GM18502 (cell line): Measurements from ENCODE around the gene NEK11.
A peak's percentile ranks its signal among the peaks of the same experiment; 100 is the strongest.
"Not testable (repeated sequence)": the region's sequence is repeated elsewhere in the genome, so short reads cannot be mapped to it uniquely, and the experiment has no call there.

Source experiments
- ATAC-seq: cut with Tn5 transposase; IDR thresholded peaks from one replicate; pipeline ENCODE4 v1.9.1; 2021; ENCODE audit warnings: mild to moderate bottlenecking; ENCODE audit not compliant: unreplicated experiment, poor library complexity

NEK11 gene

DNA sequence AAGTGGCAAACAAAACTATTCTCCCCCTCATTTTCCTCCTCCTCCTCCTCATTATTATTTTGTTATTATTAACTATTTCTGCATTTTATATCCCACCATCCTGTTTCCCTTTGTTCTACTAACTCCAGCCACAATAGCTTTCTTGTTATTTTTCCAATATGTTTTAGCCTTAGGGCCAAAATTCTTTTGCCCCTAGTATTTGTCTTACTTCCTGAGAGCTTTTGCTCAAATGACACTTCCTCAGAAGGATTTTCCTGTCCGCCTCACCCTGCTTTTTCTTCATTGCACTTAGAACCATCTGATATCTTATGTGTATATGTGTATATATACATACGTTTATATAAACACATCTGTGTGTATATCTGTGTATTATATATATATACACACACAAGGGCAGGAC is 322.2 kb downstream of the NEK11 start:
- no peak for ATAC-seq

DNA sequence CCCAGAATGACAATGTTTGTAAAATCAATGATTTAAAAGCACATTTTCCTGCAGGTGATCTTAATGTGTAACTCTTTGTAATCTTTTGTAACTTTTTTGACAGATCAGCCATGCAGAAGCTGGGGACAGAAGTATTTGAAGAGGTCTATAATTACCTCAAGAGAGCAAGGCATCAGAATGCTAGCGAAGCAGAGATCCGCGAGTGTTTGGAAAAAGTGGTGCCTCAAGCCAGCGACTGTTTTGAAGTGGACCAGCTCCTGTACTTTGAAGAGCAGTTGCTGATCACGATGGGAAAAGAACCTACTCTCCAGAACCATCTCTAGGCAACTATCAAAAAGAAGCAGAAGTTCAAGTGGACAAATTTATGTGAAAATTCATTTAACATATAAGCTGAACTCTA is 322.8 kb downstream of the NEK11 start:
- no peak for ATAC-seq

DNA sequence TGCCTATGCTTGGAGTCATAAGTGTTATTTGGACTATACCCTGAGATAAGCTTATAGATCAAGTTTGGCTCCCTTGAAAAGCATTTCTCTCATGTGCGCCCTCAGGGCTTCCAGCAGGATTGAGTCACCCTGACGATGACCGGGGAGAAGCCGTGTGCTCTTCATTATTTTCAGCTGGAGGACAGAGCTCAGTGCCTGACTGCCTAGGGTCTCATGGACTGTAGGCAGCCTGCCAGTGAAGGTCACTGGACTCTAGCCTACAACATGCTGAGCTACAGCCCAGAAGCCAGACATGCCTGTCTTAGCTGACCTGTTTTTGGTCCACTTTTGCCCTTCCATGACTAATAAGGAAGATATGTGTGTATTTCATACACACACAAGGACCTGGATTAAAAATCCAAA is 323.3 kb downstream of the NEK11 start:
- no peak for ATAC-seq

DNA sequence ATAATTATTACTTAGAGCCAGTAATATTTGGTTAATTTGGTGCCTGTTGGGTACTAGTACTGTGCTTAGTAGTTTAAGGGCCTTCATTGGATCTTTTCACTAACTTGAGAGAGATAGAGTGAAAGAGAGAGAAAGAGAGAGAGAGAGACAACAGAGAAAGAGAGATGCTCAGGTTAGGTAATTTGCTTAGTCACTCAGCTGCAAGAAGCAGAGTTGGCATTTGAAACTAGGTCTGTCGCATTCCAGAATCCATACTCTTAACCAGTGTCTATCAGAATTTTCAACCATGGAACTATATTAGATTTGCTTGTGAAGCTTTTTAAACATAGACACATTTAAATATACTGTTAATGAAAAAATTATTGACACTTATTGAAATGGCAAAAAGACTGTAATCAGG is 323.8 kb downstream of the NEK11 start:
- ATAC-seq: no peak

DNA sequence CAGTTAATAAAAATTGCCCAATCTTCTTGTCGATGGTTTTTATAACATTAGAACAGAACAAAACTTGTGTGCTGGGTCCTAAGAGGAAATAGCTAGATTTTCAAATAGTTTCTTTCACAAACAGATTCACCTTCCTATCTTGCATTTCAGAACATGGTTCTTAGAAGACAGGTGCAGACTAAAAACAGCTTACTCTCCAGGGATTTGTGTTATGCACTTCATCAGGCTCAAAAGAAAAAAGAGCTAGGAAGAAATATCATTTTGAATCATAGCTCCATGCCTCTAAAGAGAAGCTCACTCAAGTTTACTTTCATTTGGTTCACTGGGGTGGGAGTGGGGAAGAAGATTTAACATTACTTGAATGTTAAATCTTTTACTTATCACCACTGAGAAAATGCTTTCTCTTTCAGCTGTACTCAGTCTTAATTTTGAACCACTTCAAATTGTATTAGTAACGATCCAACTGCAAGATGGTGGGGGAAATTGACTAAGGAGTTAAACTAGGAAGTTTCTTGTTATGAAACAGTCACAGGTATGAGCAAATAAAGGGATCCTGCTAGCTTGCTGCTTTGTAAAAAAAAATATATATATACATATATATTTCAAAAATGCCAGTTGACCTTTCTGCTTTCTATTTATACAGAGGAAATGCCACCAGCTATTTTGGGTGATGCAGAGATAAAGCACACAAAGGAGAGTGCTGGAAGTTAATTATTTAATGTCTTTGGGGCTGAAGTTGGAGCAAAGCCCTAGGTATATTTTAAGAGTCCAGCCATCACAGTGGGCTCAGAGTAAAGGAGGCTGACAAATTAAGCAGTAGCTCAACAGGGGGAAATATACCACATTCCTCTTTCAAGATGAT is 326.6 kb downstream of the NEK11 start:
- ATAC-seq: no peak

DNA sequence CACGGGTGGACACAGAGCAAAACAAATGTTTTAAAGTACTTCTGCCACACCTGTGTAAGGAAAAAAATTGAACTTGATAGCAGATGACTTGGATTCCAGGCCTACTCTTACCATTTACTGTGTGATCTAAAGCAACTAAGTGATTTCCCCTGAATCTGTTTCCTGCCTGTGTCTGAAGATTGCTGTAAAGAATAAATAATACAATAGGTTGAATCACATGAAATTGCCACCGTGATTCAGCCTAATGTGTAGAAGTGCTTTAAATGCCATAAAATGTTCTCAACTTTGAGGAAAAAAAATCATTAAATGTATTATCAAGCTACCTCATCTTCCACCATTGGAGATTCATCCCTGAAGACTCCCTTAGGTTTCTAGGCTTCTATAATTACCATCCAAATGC is 327.3 kb downstream of the NEK11 start:
- no peak for ATAC-seq

DNA sequence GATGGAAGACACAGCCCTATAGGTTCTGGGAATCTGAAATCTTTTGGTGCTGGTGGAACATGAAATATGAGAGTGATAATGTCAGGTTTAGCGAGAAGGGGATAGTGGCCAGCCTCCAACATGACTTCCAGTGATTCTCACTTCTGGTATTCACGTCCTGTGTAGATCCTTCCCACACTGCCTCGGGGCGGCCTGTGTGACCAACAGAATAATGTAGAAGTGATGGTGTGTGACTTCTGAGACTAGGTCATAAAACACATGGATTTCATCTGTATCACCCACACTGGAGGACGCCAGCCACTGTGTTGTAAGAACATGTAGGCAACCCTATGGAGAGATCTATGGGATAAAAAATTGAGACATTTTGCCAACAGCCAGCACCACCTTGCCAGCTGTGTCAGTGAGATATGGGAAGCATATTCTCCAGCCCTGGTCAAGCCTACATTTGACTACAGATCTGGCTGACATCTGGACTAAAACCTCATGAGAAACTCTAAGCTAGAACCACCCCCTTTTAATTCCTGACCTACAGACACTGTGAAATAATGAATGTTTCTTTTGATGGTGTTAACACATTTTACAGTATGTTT is 329.4 kb downstream of the NEK11 start:
- no peak for ATAC-seq

DNA sequence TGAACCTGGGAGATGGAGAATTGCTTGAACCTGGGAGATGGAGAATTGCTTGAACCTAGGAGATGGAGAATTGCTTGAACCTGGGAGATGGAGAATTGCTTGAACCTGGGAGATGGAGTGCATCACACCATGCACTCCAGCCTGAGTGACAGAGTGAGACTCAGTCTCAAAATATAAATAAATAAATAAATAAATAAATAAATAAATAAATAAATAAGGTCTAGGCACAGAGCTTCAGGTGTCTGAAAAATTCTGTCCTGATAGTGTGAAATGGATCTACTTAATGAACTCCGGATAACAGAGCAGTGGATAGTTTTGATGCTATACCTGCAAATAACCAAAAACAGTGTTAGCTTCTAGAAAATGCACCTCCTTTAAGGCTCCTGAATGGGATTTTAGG is 330.6 kb downstream of the NEK11 start:
- ATAC-seq: no peak

DNA sequence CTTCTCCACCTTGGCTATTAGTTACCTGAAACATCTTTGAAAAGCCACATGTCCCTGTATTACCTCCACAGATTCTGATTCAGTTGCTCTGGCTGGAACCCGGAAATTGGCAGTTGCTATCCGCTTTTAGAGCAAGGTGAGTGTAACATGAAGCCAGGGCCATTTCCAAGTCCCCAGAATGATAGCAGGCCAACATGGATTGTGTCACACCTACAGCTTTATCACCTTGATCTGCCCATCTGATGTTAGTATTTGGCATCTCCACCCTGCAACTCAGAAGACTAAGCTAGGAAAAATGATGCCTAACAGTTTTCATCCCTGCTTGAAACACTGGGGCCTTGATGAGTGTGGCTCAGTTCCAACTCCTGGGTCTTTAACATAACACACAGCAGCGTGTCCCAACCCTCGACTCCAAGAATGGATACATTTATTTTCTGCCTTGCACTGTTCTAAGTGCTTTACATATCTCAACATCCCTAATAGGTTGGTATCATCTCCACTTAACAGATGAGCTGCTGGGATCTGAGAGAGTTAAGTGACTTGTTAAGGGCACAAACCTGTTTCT is 333.6 kb downstream of the NEK11 start:
- ATAC-seq: no peak

DNA sequence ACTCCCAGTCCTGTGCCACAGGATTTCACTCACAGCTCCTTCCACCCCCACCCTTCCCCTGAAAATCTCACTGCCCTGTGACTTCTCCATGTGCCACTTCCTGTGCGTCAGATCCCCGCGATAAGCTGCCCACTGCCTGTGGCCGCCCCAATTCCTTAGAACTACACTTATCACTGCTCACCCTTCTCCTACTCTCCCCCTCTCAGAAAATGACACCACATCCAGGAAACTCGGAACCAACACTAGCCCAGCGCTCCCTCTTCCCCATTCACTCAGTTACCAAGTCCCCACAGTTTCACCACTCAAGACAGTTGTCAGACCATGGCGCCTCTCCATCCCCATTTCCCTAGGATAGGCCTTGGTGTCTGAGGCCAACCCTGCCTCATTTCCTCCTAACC is 334.4 kb downstream of the NEK11 start:
- ATAC-seq: not testable (repeated sequence)

DNA sequence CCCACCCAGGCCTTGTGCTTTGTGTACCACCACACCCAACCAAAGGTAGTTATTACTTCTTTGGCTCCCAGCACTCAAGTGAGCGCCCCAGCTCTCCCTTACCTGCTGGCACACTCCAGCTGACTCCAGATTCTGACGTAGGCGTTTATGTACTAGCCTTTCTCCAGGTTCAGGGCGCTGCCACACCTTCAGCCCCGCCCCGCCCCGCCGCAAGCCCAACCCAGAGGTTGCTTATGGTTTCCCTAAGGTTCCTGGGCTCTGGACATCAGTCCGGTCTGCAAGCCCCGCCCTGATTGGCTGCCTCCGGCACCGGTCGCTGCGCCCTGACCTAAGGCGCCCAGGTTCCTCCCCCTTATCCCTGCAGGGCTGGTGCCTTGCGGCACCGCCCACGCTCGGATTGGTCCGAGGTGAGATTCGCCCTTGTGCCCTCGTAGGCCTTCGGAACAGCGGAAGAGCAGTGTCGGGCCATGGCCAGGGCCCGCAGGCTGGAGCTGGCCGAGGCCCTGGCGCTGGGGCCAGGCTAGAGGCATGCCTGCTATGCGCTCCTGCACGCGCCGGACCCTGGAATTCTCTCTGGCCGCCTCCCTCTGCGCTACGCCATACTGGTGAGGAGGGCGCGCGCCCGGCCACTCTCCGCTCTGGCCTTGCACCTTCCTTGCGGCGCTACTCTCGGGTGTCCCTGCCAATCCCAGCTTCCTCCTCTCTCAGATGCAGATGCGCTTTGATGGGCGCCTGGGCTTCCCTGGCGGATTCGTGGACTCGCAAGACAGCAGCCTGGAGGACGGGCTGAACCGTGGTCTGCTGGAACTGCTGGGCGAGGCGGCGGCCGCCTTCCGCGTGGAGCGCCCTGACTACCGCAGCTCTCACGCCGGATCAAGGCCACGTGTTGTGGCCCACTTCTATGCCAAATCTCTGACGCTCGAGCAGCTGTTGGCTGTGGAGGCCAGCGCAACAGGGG is 335.1 kb downstream of the NEK11 start:
- ATAC-seq: peak; percentile 97

DNA sequence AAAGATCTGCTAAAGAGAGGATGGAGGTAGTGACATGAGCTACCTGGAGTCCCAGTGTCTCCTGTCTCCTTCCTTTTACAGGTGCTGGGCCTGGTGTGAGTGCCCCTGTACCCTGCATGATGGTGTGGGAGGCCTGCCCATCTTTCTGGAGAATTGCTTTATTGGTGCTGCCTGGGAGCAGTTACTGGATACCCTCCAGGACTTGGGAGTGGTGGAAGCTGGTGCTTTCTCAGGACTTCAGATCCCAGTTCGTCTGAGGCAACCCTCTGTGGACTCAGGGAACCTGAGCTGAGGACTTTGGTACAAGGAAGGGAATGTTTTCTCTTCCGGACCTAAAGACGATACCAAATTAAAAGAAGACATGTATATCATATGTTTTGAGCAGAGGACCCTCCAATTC is 336.6 kb downstream of the NEK11 start:
- ATAC-seq: no peak

DNA sequence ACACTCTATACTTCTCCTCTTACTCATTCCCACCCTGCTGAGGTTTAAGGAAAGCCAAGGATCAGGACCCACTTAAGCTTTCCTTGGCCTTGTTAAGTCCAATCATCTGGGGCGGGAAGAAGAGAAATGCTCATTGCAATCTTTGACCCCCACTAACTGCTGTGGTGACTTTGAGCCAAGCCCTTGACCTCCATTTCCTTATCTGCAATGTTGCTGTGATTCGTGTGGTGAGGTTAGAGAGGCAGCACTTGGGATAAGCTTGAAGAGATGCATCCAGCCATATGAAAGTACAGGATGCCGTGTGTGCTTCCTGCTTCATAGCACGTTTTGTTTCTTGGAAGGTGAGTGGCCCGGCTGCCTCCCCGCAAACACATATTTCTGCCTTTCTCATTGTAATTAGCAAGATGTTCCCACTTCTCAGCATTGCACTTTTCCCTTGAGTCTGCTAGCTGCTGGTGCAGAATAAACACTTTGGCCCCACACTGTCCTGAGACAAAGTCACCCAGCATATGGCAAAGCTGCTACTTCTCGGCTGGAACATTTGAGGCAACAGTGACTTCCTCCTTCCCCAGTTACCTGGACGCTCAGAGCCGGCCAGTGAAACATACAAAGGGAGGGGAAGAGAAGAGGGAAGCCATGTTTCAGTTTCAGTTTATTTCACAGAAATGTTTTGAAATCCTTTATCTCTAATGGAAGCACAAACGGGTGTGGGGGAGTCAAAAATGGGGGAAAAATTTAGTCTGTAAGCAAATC is 344.4 kb downstream of the NEK11 start:
- ATAC-seq: no peak

DNA sequence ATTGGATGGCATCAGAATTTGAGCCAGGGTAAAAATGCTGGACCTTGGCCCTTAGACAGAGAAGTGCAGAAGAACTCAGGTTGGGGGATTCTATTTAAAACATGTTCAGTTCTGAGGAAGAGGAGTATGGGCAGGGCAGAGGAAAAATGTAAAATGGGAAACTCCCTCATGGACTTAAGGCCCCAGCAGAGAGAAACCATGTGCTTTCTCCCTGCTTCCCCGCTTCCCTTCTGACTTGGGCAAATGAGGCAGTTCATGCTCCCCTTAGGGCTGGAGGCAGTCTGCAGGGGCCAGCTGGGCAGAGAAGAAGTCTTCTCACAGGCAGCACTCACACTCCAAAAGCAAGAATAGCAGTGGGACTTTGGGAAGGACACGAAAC is 345.0 kb downstream of the NEK11 start:
- ATAC-seq: no peak

DNA sequence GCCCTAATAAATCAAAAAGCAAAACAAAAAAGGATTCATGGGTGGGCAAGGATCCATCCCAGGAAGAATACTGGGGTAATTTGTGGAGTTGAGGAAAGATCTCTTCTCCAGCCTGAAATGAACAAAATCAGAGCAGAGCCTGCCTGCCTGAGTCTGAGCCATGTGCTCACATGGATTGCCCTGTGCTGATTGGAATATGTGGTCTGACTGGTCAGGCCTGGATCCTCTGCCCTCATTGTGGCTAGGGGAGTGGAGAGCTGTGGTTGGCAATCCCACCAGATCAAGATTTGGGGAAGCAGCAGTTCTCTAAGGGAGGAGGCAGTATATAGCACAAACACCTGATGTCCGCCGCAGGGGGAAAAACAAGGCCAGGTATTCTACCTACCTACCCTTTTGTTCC is 348.1 kb downstream of the NEK11 start:
- ATAC-seq: no peak

DNA sequence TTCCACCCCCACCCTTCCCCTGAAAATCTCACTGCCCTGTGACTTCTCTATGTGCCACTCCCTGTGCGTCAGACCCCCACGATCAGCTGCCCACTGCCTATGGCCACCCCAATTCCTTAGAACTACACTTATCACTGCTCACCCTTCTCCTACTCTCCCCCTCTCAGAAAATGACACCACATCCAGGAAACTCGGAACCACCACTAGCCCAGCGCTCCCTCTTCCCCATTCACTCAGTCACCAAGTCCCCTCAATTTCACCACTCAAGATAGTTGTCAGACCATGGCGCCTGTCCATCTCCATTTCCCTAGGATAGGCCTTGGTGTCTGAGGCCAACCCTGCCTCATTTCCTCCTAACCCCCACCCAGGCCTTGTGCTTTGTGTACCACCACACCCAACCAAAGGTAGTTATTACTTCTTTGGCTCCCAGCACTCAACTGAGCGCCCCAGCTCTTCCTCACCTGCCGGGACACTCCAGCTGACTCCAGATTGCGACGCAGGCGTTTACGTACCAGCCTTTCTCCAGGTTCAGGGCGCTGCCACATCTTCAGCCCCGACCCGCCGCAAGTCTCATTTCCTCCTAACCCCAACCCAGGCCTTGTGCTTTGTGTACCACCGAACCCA is 354.3 kb downstream of the NEK11 start:
- peak; percentile 23 for ATAC-seq

DNA sequence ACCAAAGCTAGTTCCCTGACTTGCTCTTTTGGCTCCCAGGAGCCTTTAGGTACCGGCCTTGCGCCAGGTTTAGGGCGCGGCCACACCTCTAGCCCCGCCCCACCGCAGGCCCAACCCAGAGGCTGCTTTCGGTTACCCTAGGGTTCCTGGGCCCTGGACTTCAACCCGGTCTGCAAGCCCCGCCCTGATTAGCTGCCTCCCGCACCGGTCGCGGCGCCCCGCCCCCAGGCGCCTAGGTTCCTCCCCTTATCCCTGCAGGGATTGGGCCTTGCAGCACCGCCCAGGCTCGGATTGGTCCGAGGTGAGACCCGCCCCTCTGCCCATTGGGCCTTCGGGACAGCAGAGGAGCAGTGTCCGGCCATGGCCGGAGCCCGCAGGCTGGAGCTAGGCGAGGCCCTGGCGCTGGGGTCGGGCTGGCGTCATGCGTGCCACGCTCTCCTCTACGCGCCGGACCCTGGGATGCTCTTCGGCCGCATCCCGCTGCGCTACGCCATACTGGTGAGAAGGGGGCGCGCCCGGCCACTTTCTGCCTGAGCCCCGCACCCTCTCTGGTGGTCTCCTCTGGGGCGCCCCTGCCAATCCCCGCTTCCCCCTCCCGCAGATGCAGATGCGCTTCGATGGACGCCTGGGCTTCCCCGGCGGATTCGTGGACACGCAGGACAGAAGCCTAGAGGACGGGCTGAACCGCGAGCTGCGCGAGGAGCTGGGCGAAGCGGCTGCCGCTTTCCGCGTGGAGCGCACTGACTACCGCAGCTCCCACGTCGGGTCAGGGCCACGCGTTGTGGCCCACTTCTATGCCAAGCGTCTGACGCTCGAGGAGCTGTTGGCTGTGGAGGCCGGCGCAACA is 355.0 kb downstream of the NEK11 start, which contains the start of gene NUDT16:
Gene NUDT16 (plus strand): TSS at position 330 of the 847 bp plus-strand sequence. CDS start 31 bp downstream, at position 361.
- ATAC-seq: peak; percentile 98

DNA sequence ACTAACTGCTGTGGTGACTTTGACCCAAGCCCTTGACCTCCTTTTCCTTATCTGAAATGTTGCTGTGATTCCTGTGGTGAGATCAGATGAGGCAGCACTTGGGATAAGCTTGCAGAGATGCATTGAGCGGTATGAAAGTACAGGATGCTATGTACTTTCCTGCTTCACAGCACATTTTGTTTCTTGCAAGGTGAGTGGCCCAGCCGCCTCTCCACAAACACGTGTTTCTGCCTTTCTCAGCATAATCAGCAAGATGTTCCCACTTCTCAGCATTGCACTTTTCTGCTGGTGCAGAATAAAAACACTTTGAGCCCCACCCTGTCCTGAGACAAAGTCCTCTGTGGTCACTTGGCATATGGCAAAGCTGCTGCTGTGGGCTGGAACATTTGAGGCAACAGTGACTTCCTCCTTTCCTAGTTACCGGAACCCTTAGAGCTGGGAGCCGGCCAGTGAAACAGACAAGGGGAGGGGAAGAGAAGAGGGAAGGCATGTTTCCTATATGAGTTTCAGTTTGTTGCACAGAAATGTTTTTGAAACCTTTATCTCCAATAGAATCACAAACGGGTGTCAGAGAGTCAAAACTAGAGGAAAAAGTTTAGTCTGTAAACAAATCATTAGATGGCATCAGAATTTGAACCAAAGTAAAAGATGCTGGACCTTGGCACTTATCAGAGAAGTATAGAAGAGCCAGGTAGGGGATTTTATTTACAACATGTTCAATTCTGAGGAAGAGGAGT is 359.9 kb downstream of the NEK11 start:
- ATAC-seq: no peak
